Measurements from ENCODE around the gene HBZ.
A peak's percentile ranks its signal among the peaks of the same experiment; 100 is the strongest.
"Not testable (repeated sequence)": the region's sequence is repeated elsewhere in the genome, so short reads cannot be mapped to it uniquely, and the experiment has no call there.

The HBZ gene

DNA sequence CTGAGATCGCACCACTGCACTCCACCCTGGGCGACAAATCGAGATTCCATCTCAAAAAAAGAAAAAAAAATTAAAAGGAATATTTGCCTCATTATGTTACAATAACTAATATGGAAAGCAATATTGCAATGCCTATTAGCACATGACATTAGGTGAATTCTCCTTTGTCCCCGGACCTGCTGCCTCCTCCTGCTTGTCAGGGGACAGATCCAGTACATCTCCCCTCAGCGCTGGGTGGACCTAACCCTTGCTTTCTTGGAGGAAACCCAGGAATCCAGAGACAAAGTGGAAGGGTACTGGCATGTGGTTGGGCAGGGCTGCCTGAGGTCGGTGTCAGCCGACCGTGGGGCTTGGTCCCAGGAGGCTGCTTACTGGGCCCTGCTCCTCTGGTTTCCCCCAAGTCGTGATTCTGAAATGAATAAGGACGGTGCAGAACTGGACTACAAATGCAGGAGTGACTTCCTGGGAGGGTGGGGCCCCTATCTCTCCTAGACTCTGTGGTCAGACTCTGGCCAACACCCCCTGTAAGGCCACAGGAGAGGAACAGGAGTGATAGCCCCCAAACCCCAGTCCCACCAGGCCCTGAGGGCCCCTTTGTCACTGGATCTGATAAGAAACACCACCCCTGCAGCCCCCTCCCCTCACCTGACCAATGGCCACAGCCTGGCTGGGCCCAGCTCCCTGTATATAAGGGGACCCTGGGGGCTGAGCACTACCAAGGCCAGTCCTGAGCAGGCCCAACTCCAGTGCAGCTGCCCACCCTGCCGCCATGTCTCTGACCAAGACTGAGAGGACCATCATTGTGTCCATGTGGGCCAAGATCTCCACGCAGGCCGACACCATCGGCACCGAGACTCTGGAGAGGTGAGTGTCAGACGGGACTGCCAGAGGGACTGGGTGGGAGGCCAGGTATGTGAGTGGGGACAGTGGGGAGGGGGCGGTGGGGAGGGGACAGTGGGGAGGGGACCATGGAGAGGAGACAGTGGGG lies at the start of gene HBZ:
Gene HBZ, plus strand, starts transcription at position 504 of the 988 bp plus-strand sequence. Its CDS starts 266 bp downstream, at position 770.
- no peak for FAIRE-seq
- no peak for DNase-seq (ENCODE audit: insufficient read length, low spot score)

DNA sequence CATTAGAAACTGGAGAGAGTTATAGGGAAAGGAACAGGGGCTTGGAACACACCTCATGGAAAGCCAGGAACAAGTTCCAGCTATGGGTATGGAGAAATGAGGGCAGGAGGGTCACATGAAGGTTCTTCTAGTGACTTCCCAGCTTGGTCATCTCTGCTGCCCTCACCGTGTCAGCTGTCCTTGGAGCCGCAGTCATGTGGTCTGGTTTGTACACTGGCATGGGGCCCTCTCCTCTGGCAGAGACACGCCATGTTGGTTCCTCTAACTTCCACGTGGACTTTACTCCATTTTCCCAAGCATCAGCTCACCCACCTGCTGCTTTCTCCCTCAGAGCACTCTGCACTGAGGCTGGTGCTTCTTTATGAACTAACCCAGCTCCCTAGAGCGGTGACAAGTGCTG lies 48.1 kb upstream of the HBZ start:
- no peak for DNase-seq (ENCODE audit: insufficient read length, low spot score)
- FAIRE-seq, result no peak

DNA sequence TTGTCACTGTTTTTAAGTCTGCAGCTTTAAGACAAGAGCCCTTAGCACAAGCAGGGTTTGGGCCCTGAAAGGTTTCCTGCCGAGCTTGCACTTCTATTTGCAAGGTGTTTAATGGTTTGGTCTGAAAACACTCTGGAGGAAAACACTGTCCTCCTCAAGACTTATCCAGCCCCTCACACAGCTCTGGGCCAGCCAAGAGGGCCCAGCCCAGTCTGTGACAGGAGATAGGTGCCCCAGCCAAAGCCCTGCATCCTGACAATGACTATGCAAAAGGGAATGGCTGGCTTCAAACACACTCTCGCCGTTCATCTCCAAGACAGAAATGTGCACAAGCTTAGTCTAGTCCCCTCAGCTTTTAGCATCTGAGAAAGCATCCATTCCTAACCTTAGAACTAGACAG lies 47.5 kb upstream of the HBZ start:
- FAIRE-seq, result no peak
- DNase-seq (ENCODE audit: insufficient read length, low spot score), result no peak

DNA sequence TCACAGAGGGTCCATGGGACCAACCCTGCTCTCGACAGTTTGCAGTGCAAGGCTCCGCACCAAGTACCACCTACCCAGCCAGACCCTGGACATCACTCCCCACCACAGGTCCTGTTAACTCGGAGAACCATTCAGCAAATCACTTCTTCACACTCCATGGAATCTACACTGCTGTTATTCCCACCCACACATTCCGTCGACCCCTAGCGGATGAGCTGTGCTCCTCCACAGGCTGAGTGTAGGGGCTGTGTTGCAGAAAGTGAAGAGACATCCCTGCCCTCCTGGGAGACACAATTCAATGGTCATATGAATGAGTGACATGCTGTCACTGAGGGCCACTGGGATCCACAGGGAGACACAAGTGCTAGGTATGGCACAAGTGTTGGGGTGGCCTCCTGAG lies 46.9 kb upstream of the HBZ start:
- no peak for DNase-seq (ENCODE audit: insufficient read length, low spot score)
- FAIRE-seq, result no peak

DNA sequence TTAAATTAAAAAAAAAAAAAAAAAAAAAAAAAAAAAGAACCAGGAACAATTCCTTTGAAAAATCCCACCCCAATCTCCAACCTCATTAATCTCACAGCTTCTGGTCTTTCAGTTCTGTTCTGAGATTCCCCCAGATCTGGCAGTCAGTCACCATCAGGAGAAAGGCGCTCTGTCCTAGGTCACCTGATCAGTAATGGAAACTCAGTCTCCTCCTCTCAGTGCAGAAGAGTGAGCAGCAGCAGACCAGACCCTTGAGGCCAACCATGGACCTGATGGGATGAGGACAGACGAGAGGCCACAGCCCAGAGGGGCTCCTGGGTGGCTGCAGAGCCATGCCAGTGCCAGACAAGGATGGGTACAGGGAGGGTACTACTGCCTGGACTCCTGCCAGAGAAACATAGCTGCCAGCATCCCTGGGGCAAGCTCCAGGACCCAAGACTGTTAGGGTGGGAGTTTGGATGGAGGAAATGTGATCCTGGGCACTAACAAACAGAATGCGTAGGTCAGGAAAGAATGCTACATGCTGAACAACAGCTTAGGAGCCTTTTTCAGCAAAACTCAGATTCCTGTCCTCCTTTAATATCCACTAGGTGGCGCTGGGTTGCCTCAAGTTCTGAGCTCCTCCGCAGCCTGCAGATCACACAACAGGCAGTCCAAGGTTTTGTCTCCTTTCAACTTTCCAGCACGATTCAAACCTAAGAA lies 45.7 kb upstream of the HBZ start:
- DNase-seq (ENCODE audit: insufficient read length, low spot score) (peak; percentile 74), FAIRE-seq (peak; percentile 79)

DNA sequence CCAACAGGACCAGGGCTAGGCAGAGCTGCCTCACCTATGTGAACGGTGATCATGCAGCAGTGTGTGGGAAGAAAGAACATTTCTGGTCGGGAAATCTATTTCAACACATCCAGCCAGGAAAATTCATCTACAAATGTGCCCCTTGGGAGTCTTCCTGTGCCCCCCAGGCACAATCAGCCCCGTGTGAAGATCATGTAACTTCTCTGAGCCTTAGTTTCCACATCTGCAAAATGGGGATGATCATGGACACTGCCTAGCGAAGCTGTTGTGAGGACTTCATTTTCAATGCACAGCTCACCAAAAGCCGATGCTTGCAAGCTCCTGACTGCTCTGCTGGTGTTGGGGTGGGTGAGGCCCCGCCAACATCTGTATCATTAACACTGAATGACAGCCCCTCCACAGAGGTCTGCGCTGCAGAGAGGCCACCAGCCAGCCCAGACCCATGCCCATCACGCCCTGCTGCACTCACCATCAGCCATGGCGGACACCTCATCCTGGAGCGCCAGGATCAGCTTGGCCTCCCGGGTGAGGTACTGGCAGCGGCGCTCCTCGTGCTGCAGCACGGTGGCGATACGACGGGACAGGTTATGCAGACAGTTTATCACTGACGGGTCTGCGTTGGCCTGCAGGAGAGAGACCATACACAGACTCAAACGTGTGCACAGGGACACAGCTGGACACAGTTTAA lies 40.1 kb upstream of the HBZ start:
- no peak for DNase-seq (ENCODE audit: insufficient read length, low spot score)
- no peak for FAIRE-seq

DNA sequence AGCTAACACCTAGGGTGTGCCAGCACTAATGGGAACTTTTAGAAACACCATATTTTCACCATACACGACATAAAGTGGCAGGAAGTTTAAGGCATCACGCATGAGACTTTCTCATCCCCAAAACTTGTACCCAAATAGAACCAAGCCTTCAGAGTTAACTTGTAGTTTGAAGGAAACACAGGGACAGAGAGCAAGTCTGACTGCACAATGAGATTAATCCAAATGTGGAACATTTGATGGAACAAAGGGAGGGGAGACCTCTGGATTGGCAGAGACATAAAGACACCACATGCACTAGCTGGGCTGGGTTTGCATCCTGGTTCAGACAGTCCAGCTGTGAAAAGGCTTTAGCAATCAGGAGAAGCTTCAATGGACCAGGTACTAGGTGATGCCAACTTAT lies 38.1 kb upstream of the HBZ start:
- DNase-seq (ENCODE audit: insufficient read length, low spot score), result no peak
- FAIRE-seq, result no peak

DNA sequence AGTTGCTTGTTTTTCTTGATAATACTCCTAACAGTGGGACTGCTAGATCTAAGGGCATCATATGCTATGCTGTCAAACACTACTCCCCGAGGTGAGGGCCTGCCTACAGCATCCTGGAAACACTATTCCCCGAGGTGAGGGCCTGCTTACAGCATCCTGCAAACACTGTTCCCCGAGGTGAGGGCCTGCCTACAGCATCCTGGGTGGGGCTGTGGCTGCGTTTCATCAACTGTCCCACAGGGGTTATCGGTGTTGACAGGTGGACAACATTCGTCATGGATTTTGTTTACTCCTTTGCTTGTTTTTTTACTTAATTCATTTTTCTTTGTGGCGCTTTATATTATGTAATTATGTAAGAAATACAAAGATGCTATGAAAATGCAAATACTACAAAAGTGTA lies 36.4 kb upstream of the HBZ start:
- FAIRE-seq (no peak), DNase-seq (ENCODE audit: insufficient read length, low spot score) (no peak)

DNA sequence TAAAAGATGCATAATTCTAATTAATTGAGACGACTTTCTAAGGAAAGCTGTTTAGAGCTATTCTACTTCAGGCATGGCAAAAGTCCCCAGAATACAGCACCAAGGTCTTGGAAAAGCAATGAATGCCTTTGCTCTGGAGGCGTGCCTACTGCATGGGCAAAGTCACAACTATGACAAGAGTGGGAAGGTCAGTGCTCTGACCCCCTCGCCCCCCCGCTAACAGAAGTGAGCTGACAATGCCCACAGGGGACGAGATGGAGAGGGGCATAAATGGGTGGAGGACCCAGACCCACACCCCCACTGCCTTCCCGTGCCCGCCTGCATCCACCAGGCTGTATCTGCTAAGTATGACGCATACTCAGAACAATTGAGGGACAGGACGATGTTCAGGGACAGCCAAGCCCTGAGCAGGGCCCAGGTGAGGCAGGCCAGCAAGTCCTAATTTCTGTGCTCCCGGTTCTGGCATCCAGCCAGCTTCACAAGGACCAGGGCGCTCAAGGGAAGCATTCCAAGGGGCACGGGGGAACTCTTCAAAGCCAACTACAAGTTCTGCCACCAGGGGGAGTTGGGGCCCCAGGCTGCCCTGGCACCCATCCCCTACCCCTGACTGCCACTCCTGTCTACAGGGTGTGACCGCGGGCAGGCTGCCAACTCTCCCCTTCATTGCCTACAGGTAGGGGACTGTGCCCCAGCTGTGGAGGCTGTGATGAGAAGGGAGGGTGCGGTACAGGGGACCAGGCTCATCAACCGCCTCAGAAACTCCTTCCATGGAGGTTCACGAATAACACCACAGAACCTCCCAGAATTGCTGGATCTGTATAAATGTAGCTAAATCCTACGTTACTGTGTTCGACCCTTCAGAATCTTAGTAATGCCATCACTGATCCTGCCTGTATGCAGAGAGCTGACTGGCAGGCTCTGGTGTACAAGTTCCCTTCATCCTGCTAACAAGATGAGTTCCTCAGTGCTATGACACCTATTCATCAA lies 34.8 kb upstream of the HBZ start:
- FAIRE-seq (no peak), DNase-seq (ENCODE audit: insufficient read length, low spot score) (peak; percentile 57)

DNA sequence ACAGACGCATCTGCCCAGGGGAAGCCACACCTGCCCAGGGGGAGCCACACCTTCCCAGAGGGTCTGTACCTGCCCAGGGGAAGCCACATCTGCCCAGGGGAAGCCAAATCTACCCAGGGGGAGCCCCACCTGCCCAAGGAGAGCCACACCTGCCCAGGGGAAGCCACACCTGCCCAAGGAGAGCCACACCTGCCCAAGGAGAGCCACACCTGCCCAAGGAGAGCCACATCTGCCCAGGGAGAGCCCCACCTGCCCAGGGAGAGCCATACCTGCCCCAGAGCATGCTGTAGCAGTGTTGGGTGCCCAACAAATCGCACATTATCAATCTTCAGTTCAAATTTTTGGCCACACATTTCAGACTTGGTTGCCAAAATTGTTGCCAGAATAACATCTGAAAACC lies 33.6 kb upstream of the HBZ start:
- DNase-seq (ENCODE audit: insufficient read length, low spot score), result no peak
- FAIRE-seq, result no peak

DNA sequence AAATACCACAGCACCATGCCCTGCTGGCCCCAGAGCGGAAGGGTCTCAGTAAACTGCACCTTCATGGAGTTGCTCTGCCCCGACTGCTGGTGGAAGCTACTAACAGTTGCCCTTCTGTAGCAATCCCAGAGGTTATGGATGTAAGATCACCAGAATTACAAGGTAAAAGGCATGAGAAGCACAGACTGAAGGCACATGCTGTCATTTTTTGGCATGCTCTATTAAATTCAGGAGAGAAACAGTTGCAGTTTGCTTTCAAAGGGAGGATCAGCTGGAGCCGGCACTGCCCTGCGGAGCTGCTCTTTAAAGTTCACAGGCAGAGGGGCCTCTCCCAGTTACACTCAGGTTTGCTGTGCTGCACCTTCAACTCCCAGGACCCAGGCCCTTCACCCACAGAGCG lies 33.1 kb upstream of the HBZ start:
- no peak for DNase-seq (ENCODE audit: insufficient read length, low spot score)
- FAIRE-seq, result no peak

DNA sequence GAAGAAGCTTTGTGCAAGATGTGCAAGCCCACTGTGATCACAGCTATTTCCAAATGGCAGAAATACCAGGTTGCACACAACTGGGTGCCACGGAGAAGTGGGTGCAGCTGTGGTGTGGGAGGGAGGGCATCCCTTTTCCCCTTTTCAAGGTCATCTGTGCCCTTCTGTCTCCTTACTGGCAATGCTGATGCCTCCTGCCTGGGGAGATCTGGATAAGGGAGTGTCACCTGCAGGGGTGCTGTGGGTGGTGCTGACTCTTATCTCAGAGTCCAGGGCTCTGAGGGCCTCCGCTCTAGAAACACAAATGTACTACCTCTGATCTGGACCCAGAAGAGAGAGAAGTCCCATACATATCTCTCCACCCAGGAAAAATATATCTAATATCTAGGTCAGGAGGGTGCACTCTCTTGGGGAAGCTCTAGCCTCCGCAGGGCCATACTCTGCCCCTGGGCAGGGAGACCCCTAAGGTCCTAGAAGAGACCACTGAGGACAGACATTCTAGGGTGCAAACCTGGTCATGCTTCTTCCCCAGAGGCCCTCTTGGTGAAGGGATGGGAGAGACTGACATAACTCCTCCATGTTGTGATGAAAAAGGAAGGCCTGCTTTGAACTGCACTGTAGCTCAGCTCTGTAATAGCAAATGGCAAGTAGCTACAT lies 32.5 kb upstream of the HBZ start:
- DNase-seq (ENCODE audit: insufficient read length, low spot score) (no peak), FAIRE-seq (no peak)

DNA sequence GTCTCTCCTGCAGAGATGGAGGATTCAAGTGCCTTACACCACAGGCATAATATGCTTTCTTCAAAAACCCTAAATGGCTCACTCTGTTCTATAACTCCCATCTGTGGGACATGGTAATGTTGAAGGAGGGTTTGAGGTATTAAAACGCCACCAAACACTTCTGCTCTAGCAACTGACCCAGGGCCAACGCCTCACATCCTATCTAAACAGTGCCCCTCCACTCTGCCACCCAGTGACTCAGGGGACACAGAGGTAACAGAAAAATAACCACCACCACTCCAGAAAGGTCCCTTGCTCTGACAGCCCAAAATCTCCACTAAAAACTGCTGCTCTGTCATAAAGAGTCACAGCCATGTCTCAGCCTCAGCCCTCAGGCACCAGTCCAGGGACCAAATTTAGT lies 31.7 kb upstream of the HBZ start:
- no peak for DNase-seq (ENCODE audit: insufficient read length, low spot score)
- no peak for FAIRE-seq

DNA sequence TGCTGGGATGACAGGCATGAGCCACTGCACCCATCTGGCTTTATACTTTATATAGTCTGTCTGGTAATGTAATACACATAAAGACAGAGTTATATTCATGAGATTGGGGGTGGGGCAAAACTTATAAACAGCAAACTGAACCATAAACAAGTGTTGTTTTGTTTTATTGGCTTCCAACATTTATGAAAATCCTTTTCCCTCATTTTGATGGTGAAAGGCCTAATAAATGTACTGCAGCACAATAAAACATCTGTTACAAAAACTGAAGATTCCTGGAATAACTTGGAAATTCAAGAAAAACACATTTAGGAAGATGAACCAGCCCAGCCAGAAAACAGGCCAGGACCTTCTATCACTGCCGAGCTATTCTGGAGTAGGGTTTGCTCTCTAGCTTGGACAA lies 30.1 kb upstream of the HBZ start:
- FAIRE-seq, result no peak
- no peak for DNase-seq (ENCODE audit: insufficient read length, low spot score)

DNA sequence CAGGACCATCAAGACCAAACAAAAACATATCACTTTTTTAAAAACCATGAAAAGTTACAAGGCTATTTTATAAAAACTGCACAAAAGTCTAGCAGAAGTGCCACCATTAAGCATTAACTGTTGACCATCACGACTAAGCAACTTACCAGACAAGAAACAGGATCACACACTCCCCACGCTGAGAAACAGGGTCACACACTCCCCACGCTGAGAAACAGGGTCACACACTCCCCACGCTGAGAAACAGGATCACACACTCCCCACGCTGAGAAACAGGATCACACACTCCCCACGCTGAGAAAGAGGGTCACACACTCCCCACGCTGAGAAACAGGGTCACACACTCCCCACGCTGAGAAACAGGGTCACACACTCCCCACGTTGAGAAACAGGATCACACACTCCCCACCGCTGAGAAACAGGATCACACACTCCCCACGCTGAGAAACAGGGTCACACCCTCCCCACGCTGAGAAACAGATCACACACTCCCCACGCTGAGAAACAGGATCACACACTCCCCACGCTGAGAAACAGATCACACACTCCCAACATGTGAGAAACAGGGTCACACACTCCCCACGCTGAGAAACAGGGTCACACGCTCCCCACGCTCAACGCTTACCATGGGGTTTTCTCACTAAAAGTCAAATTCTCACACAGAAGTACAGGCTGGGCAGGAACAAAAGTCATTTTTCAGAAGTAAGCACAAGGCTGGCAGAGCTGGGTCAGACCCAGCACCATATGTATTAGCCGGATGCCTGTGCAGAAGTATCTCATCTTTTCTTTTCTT lies 28.7 kb upstream of the HBZ start:
- not testable (repeated sequence) for FAIRE-seq; DNase-seq (ENCODE audit: insufficient read length, low spot score)

DNA sequence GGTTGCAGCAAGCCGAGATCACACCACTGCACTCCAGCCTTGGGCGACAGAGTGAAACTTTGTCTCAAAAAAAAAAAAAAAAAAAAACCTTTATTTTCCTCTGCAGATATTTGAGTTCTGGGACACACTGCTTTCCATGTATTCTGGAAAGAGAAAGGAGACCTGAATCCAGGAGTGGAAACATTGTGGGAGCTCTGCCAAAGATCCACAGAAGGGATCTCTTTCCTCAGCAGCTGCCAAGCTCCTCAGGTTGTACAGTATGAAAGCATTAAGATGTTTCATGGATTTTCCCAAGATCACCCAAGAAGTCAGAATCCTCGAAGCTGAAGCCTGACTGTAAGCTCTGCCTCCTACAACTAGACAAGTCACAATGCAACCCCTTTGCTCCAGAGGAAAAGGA lies 27.4 kb upstream of the HBZ start:
- no peak for FAIRE-seq
- no peak for DNase-seq (ENCODE audit: insufficient read length, low spot score)

DNA sequence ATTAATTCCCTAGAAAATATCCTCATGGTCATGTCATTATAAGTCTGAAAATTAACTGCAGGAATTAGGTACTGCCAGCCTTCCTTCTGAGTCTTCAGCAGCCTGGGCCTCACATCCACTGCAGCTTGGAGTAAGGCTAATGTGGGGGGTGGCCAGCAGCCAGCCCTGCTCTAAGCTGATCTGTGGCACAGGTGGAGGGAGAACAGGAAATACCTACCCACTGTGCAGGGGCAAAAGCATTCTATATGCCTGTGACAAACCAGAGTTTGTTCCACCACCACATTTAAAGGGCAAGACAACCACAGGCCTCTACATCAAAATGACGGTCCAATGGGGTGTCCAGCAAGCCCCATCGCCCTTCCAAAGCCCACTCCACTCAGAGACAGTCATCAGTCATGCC lies 23.4 kb upstream of the HBZ start:
- no peak for FAIRE-seq
- no peak for DNase-seq (ENCODE audit: insufficient read length, low spot score)

DNA sequence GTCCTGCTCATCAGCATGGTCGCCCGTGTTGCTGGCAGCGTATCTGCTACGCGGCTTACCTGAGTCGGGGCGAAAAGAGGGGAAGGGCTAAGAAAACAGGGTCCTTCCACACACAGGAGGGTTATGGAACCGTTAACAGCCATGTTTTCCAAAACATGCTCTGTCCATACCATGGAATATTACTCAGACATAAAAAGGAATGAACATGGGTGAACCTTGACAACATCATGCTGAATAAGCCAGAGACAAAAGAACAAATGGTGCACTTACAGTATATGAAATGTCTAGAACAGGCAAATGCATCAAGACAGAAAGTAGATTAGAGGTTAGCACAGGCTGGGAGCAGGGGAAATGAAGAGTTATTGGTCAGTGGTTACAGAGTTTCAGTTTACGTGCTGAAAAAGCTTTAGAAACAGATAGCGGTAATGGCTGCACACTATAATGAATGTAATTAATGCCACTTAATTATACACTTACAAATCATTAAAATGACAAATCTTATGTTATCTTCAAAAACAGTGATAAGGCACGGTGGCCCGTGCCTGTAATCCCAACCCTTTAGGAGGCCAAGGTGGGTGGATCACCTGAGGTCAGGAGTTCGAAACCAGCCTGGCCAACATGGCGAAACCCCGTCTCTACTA lies 21.8 kb upstream of the HBZ start:
- no peak for DNase-seq (ENCODE audit: insufficient read length, low spot score)
- no peak for FAIRE-seq

Data from GM19239 (cell line).